Thyroid gland (tissue), 4 donors: Measurements from ENCODE around the gene KIF16B. TPM values are rescaled to one million over a fixed set of nuclear protein-coding genes. Genes with fewer than 3 reads are reported as not detected.

Source experiments
- DNase-seq, 2 donors: peaks; one replicate each; pipeline ENCODE4 v3.0.0-alpha.2; 2019
- H3K27ac ChIP-seq, 3 donors: fragments of 200-600 bp; sonication (generic); 1 replicate in 2 of 3; 2 replicates in 1 of 3; pipeline ENCODE4 v1.5.1; 2016 to 2019; ENCODE audit warnings: mild to moderate bottlenecking in 1 of 3, moderate library complexity in 1 of 3
- H3K27me3 ChIP-seq: fragments of 200-600 bp; sonication (generic); one replicate; pipeline ENCODE4 v1.5.1; 2019
- H3K36me3 ChIP-seq, 2 donors: fragments of 200-600 bp; sonication (generic); one replicate each; pipeline ENCODE4 v1.5.1; 2016 to 2019
- H3K4me1 ChIP-seq, 2 donors: fragments of 200-600 bp; sonication (generic); one replicate each; pipeline ENCODE4 v1.5.1; 2017 to 2019
- H3K4me3 ChIP-seq, 3 donors: fragments of 200-600 bp; sonication (generic); replicated peaks in 1 of 3; 1 replicate in 2 of 3; 2 replicates in 1 of 3; pipeline ENCODE4 v1.5.1; 2016; ENCODE audit warnings: mild to moderate bottlenecking in 1 of 3
- H3K9me3 ChIP-seq: fragments of 200-600 bp; sonication (generic); one replicate; pipeline ENCODE4 v1.5.1; 2017
- POLR2A ChIP-seq, 2 donors: fragments of 450-650 bp; IDR thresholded peaks; one replicate each; pipeline ENCODE4 v1.6.1; 2017; ENCODE audit warnings: antibody characterized with exemption in 2 of 2, mild to moderate bottlenecking in 2 of 2, moderate library complexity in 1 of 2
- WGBS, 2 donors: methylation state at CpG; one replicate each; pipeline ENCODE4 v1.1.5; 2017; 5-methylcytosine and 5-hydroxymethylcytosine counted together
- intact Hi-C: fragments of 100-400 bp; cut with DNase I; formaldehyde crosslinking; loops from one replicate; pipeline ENCODE4 v1.15.1; 2023
- total RNA-seq, 4 donors: library from RNA; depleted of rRNA; stranded (reverse); fragments of >200 nt; gene quantifications; one replicate each; pipeline ENCODE4 v1.2.3, GENCODE V29; 2016
- TF ChIP-seq, protein P1 (sequence below), 6 experiments: fragments of 200-600 bp in 3 of 6; fragments of 450-650 bp in 3 of 6; sonication (generic) in 3 of 6; IDR thresholded peaks; one replicate each; pipeline ENCODE4 v1.5.1; 2016 to 2019; ENCODE audit warnings: antibody characterized with exemption in 6 of 6, mild to moderate bottlenecking in 2 of 6, inconsistent platforms in 1 of 6, moderate library complexity in 1 of 6

Gene KIF16B
- total RNA-seq, 4 donors from 2014 or later: 18.5 to 32.8 (median 28.6) TPM

DNA sequence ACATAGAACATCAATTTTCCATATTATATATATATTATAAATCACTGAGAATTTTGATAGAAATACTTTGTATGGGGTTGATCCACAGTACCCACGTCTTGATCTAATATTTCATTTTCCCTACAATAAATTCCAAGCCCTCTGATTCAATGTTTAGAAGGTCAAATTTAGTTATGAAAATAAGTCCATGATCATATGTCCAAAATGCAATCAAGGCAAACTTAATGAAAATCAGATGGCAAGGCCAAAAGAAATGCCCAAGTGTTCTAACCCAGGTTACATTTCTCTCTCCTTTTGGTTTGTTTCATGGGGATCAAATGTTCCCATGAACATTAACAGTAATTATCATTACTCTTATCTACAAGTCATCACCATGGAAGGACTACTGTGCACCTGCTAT lies 203.8 kb downstream of the KIF16B start:
- TF ChIP-seq POLR2A (IDR thresholded peaks at IDR 0.05): no peak
- TF ChIP-seq, protein P1, sequence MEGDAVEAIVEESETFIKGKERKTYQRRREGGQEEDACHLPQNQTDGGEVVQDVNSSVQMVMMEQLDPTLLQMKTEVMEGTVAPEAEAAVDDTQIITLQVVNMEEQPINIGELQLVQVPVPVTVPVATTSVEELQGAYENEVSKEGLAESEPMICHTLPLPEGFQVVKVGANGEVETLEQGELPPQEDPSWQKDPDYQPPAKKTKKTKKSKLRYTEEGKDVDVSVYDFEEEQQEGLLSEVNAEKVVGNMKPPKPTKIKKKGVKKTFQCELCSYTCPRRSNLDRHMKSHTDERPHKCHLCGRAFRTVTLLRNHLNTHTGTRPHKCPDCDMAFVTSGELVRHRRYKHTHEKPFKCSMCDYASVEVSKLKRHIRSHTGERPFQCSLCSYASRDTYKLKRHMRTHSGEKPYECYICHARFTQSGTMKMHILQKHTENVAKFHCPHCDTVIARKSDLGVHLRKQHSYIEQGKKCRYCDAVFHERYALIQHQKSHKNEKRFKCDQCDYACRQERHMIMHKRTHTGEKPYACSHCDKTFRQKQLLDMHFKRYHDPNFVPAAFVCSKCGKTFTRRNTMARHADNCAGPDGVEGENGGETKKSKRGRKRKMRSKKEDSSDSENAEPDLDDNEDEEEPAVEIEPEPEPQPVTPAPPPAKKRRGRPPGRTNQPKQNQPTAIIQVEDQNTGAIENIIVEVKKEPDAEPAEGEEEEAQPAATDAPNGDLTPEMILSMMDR (IDR thresholded peaks at IDR 0.05): no peak
- DNase-seq: no peak
- H3K27me3 ChIP-seq: no peaks in the 10 kb centered on the region
- no peak overlapping the region for H3K4me3 ChIP-seq
- WGBS, 2 donors: 91 to 94% methylated on average over 1 of the region's 1 CpG
- no peaks in the 10 kb centered on the region for H3K4me1 ChIP-seq
- H3K27ac ChIP-seq: no peak overlapping the region
- intact Hi-C loops: no loop called here
- H3K9me3 ChIP-seq: no peaks in the 10 kb centered on the region
- H3K36me3 ChIP-seq: peaks cover 2 to 4% of the 10 kb centered on the region in 2 donors

DNA sequence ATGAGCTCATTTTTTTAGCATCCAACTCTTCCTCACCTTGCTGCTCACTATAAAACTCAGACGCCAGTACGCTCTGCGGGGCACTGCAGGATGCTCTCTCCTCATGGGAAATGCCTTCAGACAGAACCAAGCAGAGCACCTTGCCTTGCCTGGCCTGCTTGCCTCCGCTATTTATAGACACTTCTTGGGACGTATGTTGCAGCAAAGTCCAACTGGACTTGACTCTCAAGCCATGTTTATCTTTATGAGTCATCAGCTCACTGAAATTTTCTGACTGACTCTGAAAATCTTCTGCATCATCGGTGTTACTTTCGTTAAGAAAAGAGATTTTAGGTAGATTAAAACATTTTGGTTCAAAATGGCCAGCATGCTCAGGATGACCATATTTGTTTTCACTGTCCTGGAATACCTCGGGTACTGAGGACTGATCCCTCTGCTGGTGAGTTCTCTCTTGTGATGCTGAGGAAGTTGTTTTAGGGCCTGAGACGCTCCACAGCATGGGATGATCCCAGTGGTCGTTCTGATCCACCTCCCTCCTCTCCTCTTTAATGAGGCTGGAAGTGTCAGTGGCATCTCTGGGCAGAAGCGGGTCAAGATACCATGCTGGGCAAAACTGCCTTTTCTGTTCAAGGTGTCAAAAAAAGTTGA lies 204.5 kb downstream of the KIF16B start:
- no peaks in the 10 kb centered on the region for H3K4me1 ChIP-seq
- intact Hi-C loops: no loop called here
- no peak for DNase-seq

DNA sequence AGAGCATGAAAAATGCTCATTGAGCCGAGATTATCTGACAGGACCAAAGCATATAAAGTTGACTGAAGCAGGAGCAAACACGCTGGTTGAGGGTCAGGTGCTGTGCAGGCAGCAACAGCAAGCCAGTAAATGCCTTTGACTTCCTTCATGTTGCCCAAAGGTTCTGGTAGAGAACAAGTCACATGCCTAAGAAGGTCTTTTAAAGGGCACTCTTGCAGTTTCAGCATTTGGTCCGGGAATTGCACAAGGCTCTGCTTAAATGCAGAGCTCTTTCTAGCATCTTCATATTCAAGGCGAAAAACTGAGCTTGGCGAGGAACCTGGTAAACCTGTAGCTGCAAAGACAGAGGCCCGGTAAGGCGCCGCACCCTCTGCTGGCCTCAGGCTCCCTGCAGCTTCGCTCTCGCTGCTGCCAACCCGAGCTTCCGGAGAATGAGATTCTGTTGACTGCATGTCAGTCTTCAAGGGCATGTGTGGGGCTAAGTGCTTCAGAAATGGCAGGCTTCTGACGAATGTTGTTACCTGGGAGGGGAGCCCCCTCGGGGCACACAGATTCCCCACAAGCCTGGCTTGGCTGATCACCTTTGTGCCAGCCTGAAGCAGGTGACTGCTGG lies 205.2 kb downstream of the KIF16B start:
- 94 to 99% methylated on average over 13 to 14 of the region's 14 CpGs for WGBS, 2 donors
- Histone ChIP-seq H3K4me1 (no peaks in the 10 kb centered on the region), H3K27me3 (no peaks in the 10 kb centered on the region), H3K4me3 (no peak overlapping the region), H3K9me3 (no peaks in the 10 kb centered on the region), H3K27ac (no peak overlapping the region), H3K36me3 (peaks cover 2 to 4% of the 10 kb centered on the region in 2 donors)
- no peak for DNase-seq
- TF ChIP-seq POLR2A (IDR thresholded peaks at IDR 0.05): no peak
- TF ChIP-seq, protein P1 (IDR thresholded peaks at IDR 0.05): no peak
- intact Hi-C loops: no loop called here

More for the DNA sequence above, 204.5 kb downstream of the KIF16B start:
- no peak for TF ChIP-seq POLR2A (IDR thresholded peaks at IDR 0.05)
- TF ChIP-seq, protein P1 (IDR thresholded peaks at IDR 0.05): no peak
- H3K9me3 ChIP-seq: no peaks in the 10 kb centered on the region
- 89 to 92% methylated on average over 11 of the region's 11 CpGs for WGBS, 2 donors
- peaks cover 2 to 4% of the 10 kb centered on the region in 2 donors for H3K36me3 ChIP-seq
- no peaks in the 10 kb centered on the region for H3K27me3 ChIP-seq
- no peak overlapping the region for H3K27ac ChIP-seq
- no peak overlapping the region for H3K4me3 ChIP-seq

DNA sequence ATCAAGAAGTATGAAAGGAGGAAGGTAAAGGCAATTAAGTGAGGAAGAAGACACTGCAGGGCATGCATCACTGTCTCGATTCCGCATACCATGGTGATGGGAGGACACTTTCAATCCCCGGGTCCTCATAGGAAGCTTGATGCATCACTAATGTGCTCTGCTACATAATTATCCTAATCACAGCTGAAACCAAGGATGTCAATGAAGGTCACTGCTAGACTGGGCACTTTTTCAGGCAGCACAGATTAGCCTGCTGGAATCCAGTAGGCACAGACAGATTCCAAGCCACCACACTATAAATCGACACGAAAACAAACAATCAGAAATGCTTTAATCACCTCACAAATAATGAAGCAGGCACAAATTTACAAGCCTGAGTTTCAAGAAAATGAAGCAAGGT lies 206.7 kb downstream of the KIF16B start:
- no peaks in the 10 kb centered on the region for H3K27me3 ChIP-seq
- H3K36me3 ChIP-seq: peaks cover 2 to 4% of the 10 kb centered on the region in 2 donors
- TF ChIP-seq POLR2A (IDR thresholded peaks at IDR 0.05): no peak
- TF ChIP-seq, protein P1 (IDR thresholded peaks at IDR 0.05): no peak
- intact Hi-C loops: no loop called here
- H3K4me1 ChIP-seq: no peaks in the 10 kb centered on the region
- no peaks in the 10 kb centered on the region for H3K9me3 ChIP-seq
- 95 to 97% methylated on average over 5 of the region's 5 CpGs for WGBS, 2 donors
- no peak overlapping the region for H3K27ac ChIP-seq
- H3K4me3 ChIP-seq: no peak overlapping the region
- DNase-seq: no peak

DNA sequence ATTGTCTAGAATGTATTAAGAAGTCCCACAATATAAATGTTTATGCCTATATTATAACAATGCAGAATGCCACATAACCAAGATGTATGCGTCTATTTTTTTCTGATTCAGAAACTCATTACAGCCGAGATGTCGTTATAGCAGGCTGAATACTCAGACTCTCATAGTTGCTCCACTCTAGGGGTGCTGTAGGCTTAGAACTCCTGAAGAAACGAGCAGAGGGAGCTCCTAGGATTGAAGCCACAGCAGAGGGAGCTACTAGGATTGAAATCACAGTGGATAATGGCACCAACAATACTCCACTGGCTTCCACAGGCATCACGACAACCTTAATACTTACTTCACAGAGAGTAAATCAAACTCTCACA lies 208.9 kb downstream of the KIF16B start:
- DNase-seq: no peak
- WGBS, 2 donors: 79 to 82% methylated on average over 5 of the region's 5 CpGs
- H3K4me1 ChIP-seq: no peaks in the 10 kb centered on the region
- H3K9me3 ChIP-seq: no peaks in the 10 kb centered on the region
- peaks cover 2 to 4% of the 10 kb centered on the region in 2 donors for H3K36me3 ChIP-seq
- no peak for TF ChIP-seq POLR2A (IDR thresholded peaks at IDR 0.05)
- TF ChIP-seq, protein P1 (IDR thresholded peaks at IDR 0.05): no peak
- intact Hi-C loops: no loop called here
- no peak overlapping the region for H3K27ac ChIP-seq
- H3K27me3 ChIP-seq: no peaks in the 10 kb centered on the region
- H3K4me3 ChIP-seq: no peak overlapping the region
